Measurements from ENCODE around the gene KRT12.

KRT12 gene

DNA sequence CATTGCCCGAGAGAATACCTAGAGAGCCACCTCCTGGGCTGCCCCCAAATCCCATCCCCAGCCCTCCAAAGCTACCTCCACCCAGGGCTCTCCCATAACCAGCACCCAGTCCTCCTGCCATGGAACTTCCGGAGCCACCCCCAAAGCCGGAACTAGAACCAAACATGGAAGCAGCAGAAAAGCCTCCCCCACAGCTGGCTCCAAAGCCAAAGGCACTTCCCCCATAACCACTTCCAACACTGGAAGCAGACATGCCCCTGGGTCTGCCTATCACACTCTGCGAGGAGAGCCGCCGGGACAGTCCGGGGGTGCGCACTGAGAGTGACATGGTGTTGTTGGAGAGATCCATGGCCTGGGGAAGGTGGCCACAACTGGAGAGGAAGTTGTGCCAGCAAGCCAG is at the start of gene KRT12:
TSS of gene KRT12 (minus strand) at position 386 of the 400 bp plus-strand sequence. CDS start at position 349, 37 bp downstream.
- no peak within 1 kb of the TSS for H3K27ac Mint-ChIP-seq
- H3K4me3 Mint-ChIP-seq: no peak within 1 kb of the TSS
- peaks cover 14% of the 10 kb centered on the region for H3K27me3 Mint-ChIP-seq (ENCODE audit: low read depth)
- H3K4me1 Mint-ChIP-seq (ENCODE audit: low read depth): no peaks in the 10 kb centered on the region
- H3K9me3 Mint-ChIP-seq: no peaks in the 10 kb centered on the region
- H3K36me3 Mint-ChIP-seq (ENCODE audit: low read depth): no peaks in the 10 kb centered on the region

GRCh38 chr17:40916366-40916765 is 49.3 kb upstream of the KRT12 start:
- Mint-ChIP-seq H3K27me3 (ENCODE audit: low read depth) (peaks cover 15% of the 10 kb centered on the region), H3K36me3 (ENCODE audit: low read depth) (no peaks in the 10 kb centered on the region), H3K4me1 (ENCODE audit: low read depth) (peaks cover 3% of the 10 kb centered on the region), H3K27ac (no peak overlapping the region), H3K4me3 (no peak overlapping the region), H3K9me3 (no peaks in the 10 kb centered on the region)

- Mint-ChIP-seq H3K36me3 (ENCODE audit: low read depth) (no peaks in the 10 kb centered on the region), H3K9me3 (no peaks in the 10 kb centered on the region), H3K27me3 (ENCODE audit: low read depth) (peaks cover 15% of the 10 kb centered on the region), H3K4me1 (ENCODE audit: low read depth) (peaks cover 2% of the 10 kb centered on the region), H3K27ac (no peak overlapping the region), H3K4me3 (no peak overlapping the region)
These were observed 48.8 kb upstream of the KRT12 start for GRCh38 chr17:40915721-40916256.

GRCh38 chr17:40915199-40915661 is 48.2 kb upstream of the KRT12 start:
- peaks cover 2% of the 10 kb centered on the region for H3K4me1 Mint-ChIP-seq (ENCODE audit: low read depth)
- no peaks in the 10 kb centered on the region for H3K9me3 Mint-ChIP-seq
- H3K4me3 Mint-ChIP-seq: no peak overlapping the region
- H3K27ac Mint-ChIP-seq: no peak overlapping the region
- no peaks in the 10 kb centered on the region for H3K36me3 Mint-ChIP-seq (ENCODE audit: low read depth)
- peaks cover 17% of the 10 kb centered on the region for H3K27me3 Mint-ChIP-seq (ENCODE audit: low read depth)

- Mint-ChIP-seq H3K27ac (no peak overlapping the region), H3K4me1 (ENCODE audit: low read depth) (peaks cover 2% of the 10 kb centered on the region), H3K36me3 (ENCODE audit: low read depth) (no peaks in the 10 kb centered on the region), H3K9me3 (no peaks in the 10 kb centered on the region), H3K27me3 (ENCODE audit: low read depth) (peaks cover 20% of the 10 kb centered on the region), H3K4me3 (no peak overlapping the region)
These were observed 47.2 kb upstream of the KRT12 start for GRCh38 chr17:40914075-40914855.

DNA sequence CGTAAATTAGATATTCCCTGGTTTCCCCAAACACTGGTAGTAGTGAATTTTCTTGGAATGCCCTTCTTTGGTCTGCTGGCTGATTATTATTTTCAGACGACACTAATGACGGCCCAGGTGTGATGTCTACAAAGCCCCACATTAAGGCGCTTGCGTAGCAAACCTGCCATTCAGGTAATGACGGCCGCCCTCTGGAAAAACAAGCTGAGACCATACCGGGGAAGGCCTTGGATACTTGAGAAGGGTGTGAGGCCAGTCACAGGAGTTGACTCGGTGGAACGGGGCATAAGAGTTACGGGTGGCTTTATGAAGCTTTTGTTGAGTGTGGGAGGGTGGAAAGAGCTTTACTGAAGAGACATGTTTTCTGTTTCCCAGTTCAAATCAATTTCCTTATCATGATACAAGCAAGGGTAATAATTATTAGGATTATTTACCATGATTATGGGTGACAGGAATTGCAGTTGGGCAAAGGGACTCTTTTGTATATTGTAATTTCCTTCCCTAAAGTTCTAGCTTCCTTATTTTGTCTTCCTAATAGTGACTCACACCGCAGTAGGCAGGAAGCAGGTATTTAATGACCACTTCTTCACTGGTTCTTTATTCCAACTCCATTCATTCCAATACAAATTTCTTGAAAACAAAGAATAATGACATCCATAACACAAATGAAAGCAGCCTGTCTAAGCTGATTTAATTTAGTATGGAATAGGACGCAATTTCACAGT is 45.6 kb upstream of the KRT12 start:
- H3K36me3 Mint-ChIP-seq (ENCODE audit: low read depth): no peaks in the 10 kb centered on the region
- no peaks in the 10 kb centered on the region for H3K9me3 Mint-ChIP-seq
- H3K27ac Mint-ChIP-seq: no peak overlapping the region
- H3K4me3 Mint-ChIP-seq: no peak overlapping the region
- peaks cover 32% of the 10 kb centered on the region for H3K27me3 Mint-ChIP-seq (ENCODE audit: low read depth)
- peaks cover 2% of the 10 kb centered on the region for H3K4me1 Mint-ChIP-seq (ENCODE audit: low read depth)

- no peak overlapping the region for H3K4me3 Mint-ChIP-seq
- no peaks in the 10 kb centered on the region for H3K9me3 Mint-ChIP-seq
These were observed 43.4 kb upstream of the KRT12 start for GRCh38 chr17:40910441-40910841.

DNA sequence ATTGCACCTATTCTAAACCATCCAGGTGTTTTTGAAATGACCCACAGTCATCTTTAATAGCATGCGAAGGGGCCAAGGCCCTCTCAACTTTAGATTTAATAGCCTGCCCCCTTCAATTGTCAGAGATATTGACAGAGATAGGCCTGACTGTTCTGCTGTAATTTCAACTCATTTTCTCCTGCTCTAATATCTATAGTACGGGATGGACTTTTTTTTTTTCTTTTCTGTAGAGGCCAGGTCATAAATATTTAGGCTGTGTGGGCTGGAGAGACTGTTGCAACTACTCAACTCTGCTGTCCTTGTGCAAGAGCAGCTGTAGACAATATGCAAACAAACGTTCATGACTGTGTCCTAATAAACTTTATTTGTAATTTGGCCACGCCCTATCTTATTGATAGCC is 42.7 kb upstream of the KRT12 start:
- Mint-ChIP-seq H3K4me3 (no peak overlapping the region), H3K4me1 (ENCODE audit: low read depth) (no peaks in the 10 kb centered on the region), H3K27ac (no peak overlapping the region), H3K36me3 (ENCODE audit: low read depth) (no peaks in the 10 kb centered on the region), H3K27me3 (ENCODE audit: low read depth) (peaks cover 36% of the 10 kb centered on the region), H3K9me3 (no peaks in the 10 kb centered on the region)

More at GRCh38 chr17:40910441-40910841, 43.4 kb upstream of the KRT12 start:
- Mint-ChIP-seq H3K4me1 (ENCODE audit: low read depth) (peaks cover 2% of the 10 kb centered on the region), H3K27ac (no peak overlapping the region), H3K36me3 (ENCODE audit: low read depth) (no peaks in the 10 kb centered on the region), H3K27me3 (ENCODE audit: low read depth) (peaks cover 40% of the 10 kb centered on the region)

GRCh38 chr17:40909351-40909750 is 42.3 kb upstream of the KRT12 start:
- Mint-ChIP-seq H3K4me3 (no peak overlapping the region), H3K4me1 (ENCODE audit: low read depth) (no peaks in the 10 kb centered on the region), H3K9me3 (no peaks in the 10 kb centered on the region), H3K27ac (no peak overlapping the region), H3K36me3 (ENCODE audit: low read depth) (no peaks in the 10 kb centered on the region), H3K27me3 (ENCODE audit: low read depth) (peaks cover 36% of the 10 kb centered on the region)

- Mint-ChIP-seq H3K4me1 (ENCODE audit: low read depth) (no peaks in the 10 kb centered on the region), H3K27me3 (ENCODE audit: low read depth) (peaks cover 36% of the 10 kb centered on the region), H3K4me3 (no peak overlapping the region), H3K27ac (no peak overlapping the region), H3K9me3 (no peaks in the 10 kb centered on the region), H3K36me3 (ENCODE audit: low read depth) (no peaks in the 10 kb centered on the region)
These were observed 39.6 kb upstream of the KRT12 start for GRCh38 chr17:40906613-40907012.

DNA sequence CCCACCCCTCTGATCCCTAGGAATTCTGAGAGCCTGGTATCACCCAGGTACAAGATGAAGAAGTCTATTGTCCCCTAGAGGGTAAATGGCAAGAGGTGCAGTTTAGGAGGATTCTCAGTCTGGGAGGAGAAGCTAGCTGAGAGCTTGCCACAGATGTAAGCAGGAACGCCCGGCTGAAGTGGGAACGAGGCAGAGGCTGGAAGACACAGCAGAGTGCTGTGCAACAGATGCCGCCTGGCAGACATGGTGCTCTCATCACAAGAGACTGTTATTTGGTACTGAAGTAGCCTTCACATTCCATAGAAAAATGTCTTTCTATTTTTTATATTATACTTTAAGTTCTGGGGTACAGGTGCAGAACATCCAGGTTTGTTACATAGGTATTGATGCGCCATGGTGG is 38.3 kb upstream of the KRT12 start:
- H3K36me3 Mint-ChIP-seq (ENCODE audit: low read depth): no peaks in the 10 kb centered on the region
- H3K9me3 Mint-ChIP-seq: no peaks in the 10 kb centered on the region
- no peaks in the 10 kb centered on the region for H3K4me1 Mint-ChIP-seq (ENCODE audit: low read depth)
- no peak overlapping the region for H3K27ac Mint-ChIP-seq
- H3K4me3 Mint-ChIP-seq: no peak overlapping the region
- H3K27me3 Mint-ChIP-seq (ENCODE audit: low read depth): peaks cover 35% of the 10 kb centered on the region

DNA sequence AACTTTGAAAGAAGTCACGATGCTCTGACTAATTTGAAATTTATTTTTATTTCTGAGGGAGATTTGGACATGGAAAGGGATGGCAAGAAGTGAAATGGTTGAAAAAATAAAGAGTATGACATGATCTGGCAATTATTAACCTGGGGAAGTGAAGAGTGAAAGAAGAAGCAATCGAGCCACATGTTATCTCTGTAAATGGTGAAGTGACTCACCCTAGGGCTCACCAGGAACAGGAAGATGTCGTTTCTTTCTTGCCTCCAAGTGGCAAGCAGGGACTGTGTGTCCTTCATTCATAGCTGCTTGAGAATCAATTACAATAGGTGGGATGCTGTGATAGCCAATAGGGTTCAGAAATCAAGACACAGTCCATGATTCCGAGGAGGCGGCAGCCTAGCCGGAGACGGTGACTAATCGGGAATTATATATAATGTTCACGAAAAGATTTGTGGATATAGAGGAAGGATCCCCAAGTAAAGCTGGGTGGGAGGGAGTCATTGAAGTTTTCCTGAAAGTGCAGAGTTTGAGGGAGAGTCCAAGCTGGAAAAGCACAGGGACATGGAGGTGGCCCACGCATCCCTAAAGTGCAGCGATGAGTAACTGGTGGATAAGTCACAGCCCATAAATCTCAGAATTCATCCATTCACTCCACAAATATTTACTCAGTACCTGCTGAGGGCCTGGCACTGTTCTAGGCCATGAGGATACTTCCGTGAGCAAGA is 36.3 kb upstream of the KRT12 start:
- H3K9me3 Mint-ChIP-seq: no peaks in the 10 kb centered on the region
- H3K4me1 Mint-ChIP-seq (ENCODE audit: low read depth): no peaks in the 10 kb centered on the region
- no peak overlapping the region for H3K27ac Mint-ChIP-seq
- no peaks in the 10 kb centered on the region for H3K36me3 Mint-ChIP-seq (ENCODE audit: low read depth)
- H3K27me3 Mint-ChIP-seq (ENCODE audit: low read depth): peaks cover 21% of the 10 kb centered on the region
- H3K4me3 Mint-ChIP-seq: no peak overlapping the region

DNA sequence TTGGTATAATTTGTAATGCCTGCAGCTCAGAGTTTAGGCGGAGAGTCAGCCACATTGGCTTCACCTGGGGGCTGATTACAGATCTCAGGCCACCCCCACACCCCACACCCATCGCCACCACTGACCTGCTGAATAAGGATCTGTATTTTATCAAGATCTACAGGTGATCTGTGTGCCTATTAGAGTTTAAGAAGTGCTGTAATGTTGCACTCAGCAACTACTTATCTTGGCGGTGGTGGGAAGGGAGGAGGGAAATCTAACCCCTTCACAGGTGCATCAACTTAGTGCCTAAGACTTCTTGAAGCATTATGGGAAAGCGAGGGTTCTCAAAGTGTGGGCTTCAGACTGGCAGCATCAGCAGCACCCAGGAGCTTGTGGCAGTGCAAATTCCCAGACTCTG is 35.5 kb upstream of the KRT12 start:
- no peaks in the 10 kb centered on the region for H3K36me3 Mint-ChIP-seq (ENCODE audit: low read depth)
- H3K9me3 Mint-ChIP-seq: no peaks in the 10 kb centered on the region
- H3K27me3 Mint-ChIP-seq (ENCODE audit: low read depth): peaks cover 16% of the 10 kb centered on the region
- no peaks in the 10 kb centered on the region for H3K4me1 Mint-ChIP-seq (ENCODE audit: low read depth)
- H3K27ac Mint-ChIP-seq: no peak overlapping the region
- no peak overlapping the region for H3K4me3 Mint-ChIP-seq

- peaks cover 16% of the 10 kb centered on the region for H3K27me3 Mint-ChIP-seq (ENCODE audit: low read depth)
- H3K4me3 Mint-ChIP-seq: no peak overlapping the region
- no peaks in the 10 kb centered on the region for H3K36me3 Mint-ChIP-seq (ENCODE audit: low read depth)
- H3K27ac Mint-ChIP-seq: no peak overlapping the region
- H3K9me3 Mint-ChIP-seq: no peaks in the 10 kb centered on the region
- H3K4me1 Mint-ChIP-seq (ENCODE audit: low read depth): no peaks in the 10 kb centered on the region
These were observed 35.0 kb upstream of the KRT12 start for GRCh38 chr17:40901981-40902474.
